HepG2 (cell line): ENCODE measurements around the gene BABAM1. TPM values are rescaled to one million over a fixed set of nuclear protein-coding genes. Genes with fewer than 3 reads are reported as not detected.

ENCODE experiments used
- FOSL1 ChIP-seq: sonication (generic); formaldehyde crosslinking; IDR thresholded peaks from 2 replicates; pipeline ENCODE4 v1.9.0; 2021; ENCODE audit warnings: missing genetic modification reagents, borderline replicate concordance
- KDM4B ChIP-seq: sonication (generic); formaldehyde crosslinking; IDR thresholded peaks from 2 replicates; pipeline ENCODE4 v1.4.0; 2020; ENCODE audit warnings: missing genetic modification reagents
- KDM5B ChIP-seq: sonication (generic); formaldehyde crosslinking; IDR thresholded peaks from 2 replicates; pipeline ENCODE4 v1.4.0; 2020; ENCODE audit warnings: missing genetic modification reagents, mild to moderate bottlenecking, borderline replicate concordance
- MYNN ChIP-seq: sonication (generic); formaldehyde crosslinking; IDR thresholded peaks from 2 replicates; pipeline ENCODE4 v1.4.0; 2020; ENCODE audit warnings: mild to moderate bottlenecking, low read depth, missing genetic modification reagents
- NFIC ChIP-seq: IDR thresholded peaks from 2 replicates; pipeline ENCODE4 v1.6.1; 2012; ENCODE audit warnings: mild to moderate bottlenecking, low read length, inconsistent platforms
- NFKBIZ ChIP-seq: IDR thresholded peaks from 2 replicates; pipeline ENCODE4 v1.6.1; 2018; ENCODE audit warnings: missing genetic modification reagents, missing compliant biosample characterization
- SNAI1 ChIP-seq: sonication (generic); formaldehyde crosslinking; IDR thresholded peaks from 2 replicates; pipeline ENCODE4 v1.5.0; 2020; ENCODE audit warnings: mild to moderate bottlenecking, missing genetic modification reagents, borderline replicate concordance
- SP2 ChIP-seq: sonication (generic); formaldehyde crosslinking; IDR thresholded peaks from 2 replicates; pipeline ENCODE4 v1.5.1; 2020; ENCODE audit warnings: mild to moderate bottlenecking, missing genetic modification reagents
- TBX2 ChIP-seq: sonication (generic); formaldehyde crosslinking; IDR thresholded peaks from 2 replicates; pipeline ENCODE4 v1.5.0; 2020; ENCODE audit warnings: missing genetic modification reagents, mild to moderate bottlenecking, borderline replicate concordance
- ZNF432 ChIP-seq: sonication (generic); formaldehyde crosslinking; IDR thresholded peaks from 2 replicates; pipeline ENCODE4 v1.5.0; 2020; ENCODE audit warnings: missing genetic modification reagents, mild to moderate bottlenecking, borderline replicate concordance
- ZNF781 ChIP-seq: sonication (generic); formaldehyde crosslinking; IDR thresholded peaks from 2 replicates; pipeline ENCODE4 v1.5.1; 2020; ENCODE audit warnings: borderline replicate concordance, mild to moderate bottlenecking, missing genetic modification reagents; ENCODE audit errors: not compliant biosample characterization
- polyA plus RNA-seq, 8 experiments: library from polyadenylated mRNA; depleted of rRNA in 3 of 8; stranded (reverse) in 7 of 8; unstranded in 1 of 8; fragments of >200 nt; fragmentation: Illumina TruSeq in 4 of 8; extraction: Trizol in 4 of 8; gene quantifications; 2 replicates each; pipeline versions ENCODE4 v1.2.1 to v1.2.3, GENCODE V29; 2011 to 2016; ENCODE audit warnings: low read depth in 4 of 8, missing spikeins in 1 of 8, mixed read lengths in 1 of 8; ENCODE audit not compliant: insufficient read depth in 1 of 8
- total RNA-seq, 5 experiments: library from RNA; depleted of rRNA; stranded (reverse); fragments of >200 nt; fragmentation: Illumina TruSeq; extraction: Trizol; gene quantifications; 2 replicates each; pipeline ENCODE4 v1.2.3, GENCODE V29; 2016; ENCODE audit warnings: low read depth in 1 of 5
- TF ChIP-seq, protein P1 (sequence below): sonication (generic); formaldehyde crosslinking; IDR thresholded peaks from 2 replicates; pipeline ENCODE4 v1.4.0; 2020; ENCODE audit warnings: low read depth, mild to moderate bottlenecking, missing genetic modification reagents
- TF ChIP-seq, protein P2 (sequence below): sonication (generic); formaldehyde crosslinking; IDR thresholded peaks from 2 replicates; pipeline ENCODE4 v1.9.0; 2021; ENCODE audit warnings: missing genetic modification reagents, borderline replicate concordance
- TF ChIP-seq, protein P3 (sequence below): sonication (generic); formaldehyde crosslinking; IDR thresholded peaks from 2 replicates; pipeline ENCODE4 v1.5.0; 2020; ENCODE audit warnings: mild to moderate bottlenecking, missing genetic modification reagents, borderline replicate concordance
- TF ChIP-seq, protein P4 (sequence below): sonication (generic); formaldehyde crosslinking; IDR thresholded peaks from 2 replicates; pipeline ENCODE4 v1.4.0; 2020; ENCODE audit warnings: low read depth, missing genetic modification reagents

Gene BABAM1
- total and polyA plus RNA-seq, 2 of the 13 experiments (the other 11 are each of a cell fraction or from before 2014, with no cell fraction given), result 70.0 to 82.0 TPM

DNA sequence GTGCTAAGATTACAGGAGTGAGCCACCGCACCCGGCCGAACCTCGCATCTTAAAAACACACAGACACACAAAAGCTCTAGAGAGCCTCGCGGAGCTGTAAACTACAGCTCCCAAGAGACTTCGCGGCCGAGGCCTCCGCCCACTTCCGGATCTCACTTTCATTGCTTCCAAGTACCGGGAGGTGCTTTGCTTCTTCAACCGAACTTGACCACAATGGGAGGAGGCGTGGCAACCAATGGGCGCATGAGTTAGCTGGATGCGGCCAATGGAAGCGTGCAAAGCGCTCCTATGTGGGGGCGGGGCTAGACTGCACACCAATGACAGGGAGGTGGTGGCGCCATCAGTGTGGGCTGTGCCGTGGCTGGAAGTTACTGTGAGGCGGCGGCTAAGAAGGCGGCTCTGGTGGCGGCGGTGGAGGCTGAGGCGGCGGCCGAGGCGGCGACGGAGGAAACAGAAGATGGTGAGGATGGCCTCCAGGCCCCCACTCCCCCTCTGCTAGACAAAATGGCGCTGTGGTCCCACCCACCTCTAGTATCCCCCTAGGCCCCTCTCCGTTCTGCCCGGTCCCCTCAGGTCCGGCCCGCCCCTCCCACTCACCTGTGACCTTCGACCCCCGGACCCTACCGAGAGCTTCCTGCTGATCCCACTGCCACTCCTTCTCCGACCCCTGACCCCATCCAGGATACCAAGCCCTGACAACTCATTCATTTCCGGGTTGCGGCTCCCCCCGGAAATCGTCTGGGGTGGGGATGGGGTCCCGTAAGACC, 42.1 kb downstream of the BABAM1 start, which contains the start of gene DDA1 (continued):
- TF ChIP-seq, protein P1, sequence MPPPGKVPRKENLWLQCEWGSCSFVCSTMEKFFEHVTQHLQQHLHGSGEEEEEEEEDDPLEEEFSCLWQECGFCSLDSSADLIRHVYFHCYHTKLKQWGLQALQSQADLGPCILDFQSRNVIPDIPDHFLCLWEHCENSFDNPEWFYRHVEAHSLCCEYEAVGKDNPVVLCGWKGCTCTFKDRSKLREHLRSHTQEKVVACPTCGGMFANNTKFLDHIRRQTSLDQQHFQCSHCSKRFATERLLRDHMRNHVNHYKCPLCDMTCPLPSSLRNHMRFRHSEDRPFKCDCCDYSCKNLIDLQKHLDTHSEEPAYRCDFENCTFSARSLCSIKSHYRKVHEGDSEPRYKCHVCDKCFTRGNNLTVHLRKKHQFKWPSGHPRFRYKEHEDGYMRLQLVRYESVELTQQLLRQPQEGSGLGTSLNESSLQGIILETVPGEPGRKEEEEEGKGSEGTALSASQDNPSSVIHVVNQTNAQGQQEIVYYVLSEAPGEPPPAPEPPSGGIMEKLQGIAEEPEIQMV (CRISPR knock-in tag), result peak; percentile 100
- TF ChIP-seq KDM4B (no peak), ZNF781 (peak; percentile 65), TBX2 (CRISPR knock-in tag) (peak; percentile 32; the same call in 1 of the 2 replicates), NFIC (no peak), MYNN (CRISPR knock-in tag) (no peak), KDM5B (CRISPR knock-in tag) (peak; percentile 73), SNAI1 (CRISPR knock-in tag) (no peak), FOSL1 (CRISPR knock-in tag) (no peak), ZNF432 (CRISPR knock-in tag) (no peak), SP2 (peak; percentile 95), NFKBIZ (CRISPR knock-in tag) (0 out of 2 replicates have a peak, but pooled peaks have one; percentile 60)
- TF ChIP-seq, protein P2, sequence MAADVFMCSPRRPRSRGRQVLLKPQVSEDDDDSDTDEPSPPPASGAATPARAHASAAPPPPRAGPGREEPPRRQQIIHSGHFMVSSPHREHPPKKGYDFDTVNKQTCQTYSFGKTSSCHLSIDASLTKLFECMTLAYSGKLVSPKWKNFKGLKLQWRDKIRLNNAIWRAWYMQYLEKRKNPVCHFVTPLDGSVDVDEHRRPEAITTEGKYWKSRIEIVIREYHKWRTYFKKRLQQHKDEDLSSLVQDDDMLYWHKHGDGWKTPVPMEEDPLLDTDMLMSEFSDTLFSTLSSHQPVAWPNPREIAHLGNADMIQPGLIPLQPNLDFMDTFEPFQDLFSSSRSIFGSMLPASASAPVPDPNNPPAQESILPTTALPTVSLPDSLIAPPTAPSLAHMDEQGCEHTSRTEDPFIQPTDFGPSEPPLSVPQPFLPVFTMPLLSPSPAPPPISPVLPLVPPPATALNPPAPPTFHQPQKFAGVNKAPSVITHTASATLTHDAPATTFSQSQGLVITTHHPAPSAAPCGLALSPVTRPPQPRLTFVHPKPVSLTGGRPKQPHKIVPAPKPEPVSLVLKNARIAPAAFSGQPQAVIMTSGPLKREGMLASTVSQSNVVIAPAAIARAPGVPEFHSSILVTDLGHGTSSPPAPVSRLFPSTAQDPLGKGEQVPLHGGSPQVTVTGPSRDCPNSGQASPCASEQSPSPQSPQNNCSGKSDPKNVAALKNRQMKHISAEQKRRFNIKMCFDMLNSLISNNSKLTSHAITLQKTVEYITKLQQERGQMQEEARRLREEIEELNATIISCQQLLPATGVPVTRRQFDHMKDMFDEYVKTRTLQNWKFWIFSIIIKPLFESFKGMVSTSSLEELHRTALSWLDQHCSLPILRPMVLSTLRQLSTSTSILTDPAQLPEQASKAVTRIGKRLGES (CRISPR knock-in tag), result no peak
- TF ChIP-seq, protein P3, sequence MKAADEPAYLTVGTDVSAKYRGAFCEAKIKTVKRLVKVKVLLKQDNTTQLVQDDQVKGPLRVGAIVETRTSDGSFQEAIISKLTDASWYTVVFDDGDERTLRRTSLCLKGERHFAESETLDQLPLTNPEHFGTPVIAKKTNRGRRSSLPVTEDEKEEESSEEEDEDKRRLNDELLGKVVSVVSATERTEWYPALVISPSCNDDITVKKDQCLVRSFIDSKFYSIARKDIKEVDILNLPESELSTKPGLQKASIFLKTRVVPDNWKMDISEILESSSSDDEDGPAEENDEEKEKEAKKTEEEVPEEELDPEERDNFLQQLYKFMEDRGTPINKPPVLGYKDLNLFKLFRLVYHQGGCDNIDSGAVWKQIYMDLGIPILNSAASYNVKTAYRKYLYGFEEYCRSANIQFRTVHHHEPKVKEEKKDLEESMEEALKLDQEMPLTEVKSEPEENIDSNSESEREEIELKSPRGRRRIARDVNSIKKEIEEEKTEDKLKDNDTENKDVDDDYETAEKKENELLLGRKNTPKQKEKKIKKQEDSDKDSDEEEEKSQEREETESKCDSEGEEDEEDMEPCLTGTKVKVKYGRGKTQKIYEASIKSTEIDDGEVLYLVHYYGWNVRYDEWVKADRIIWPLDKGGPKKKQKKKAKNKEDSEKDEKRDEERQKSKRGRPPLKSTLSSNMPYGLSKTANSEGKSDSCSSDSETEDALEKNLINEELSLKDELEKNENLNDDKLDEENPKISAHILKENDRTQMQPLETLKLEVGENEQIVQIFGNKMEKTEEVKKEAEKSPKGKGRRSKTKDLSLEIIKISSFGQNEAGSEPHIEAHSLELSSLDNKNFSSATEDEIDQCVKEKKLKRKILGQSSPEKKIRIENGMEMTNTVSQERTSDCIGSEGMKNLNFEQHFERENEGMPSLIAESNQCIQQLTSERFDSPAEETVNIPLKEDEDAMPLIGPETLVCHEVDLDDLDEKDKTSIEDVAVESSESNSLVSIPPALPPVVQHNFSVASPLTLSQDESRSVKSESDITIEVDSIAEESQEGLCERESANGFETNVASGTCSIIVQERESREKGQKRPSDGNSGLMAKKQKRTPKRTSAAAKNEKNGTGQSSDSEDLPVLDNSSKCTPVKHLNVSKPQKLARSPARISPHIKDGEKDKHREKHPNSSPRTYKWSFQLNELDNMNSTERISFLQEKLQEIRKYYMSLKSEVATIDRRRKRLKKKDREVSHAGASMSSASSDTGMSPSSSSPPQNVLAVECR (CRISPR knock-in tag), result peak; percentile 87
- TF ChIP-seq, protein P4, sequence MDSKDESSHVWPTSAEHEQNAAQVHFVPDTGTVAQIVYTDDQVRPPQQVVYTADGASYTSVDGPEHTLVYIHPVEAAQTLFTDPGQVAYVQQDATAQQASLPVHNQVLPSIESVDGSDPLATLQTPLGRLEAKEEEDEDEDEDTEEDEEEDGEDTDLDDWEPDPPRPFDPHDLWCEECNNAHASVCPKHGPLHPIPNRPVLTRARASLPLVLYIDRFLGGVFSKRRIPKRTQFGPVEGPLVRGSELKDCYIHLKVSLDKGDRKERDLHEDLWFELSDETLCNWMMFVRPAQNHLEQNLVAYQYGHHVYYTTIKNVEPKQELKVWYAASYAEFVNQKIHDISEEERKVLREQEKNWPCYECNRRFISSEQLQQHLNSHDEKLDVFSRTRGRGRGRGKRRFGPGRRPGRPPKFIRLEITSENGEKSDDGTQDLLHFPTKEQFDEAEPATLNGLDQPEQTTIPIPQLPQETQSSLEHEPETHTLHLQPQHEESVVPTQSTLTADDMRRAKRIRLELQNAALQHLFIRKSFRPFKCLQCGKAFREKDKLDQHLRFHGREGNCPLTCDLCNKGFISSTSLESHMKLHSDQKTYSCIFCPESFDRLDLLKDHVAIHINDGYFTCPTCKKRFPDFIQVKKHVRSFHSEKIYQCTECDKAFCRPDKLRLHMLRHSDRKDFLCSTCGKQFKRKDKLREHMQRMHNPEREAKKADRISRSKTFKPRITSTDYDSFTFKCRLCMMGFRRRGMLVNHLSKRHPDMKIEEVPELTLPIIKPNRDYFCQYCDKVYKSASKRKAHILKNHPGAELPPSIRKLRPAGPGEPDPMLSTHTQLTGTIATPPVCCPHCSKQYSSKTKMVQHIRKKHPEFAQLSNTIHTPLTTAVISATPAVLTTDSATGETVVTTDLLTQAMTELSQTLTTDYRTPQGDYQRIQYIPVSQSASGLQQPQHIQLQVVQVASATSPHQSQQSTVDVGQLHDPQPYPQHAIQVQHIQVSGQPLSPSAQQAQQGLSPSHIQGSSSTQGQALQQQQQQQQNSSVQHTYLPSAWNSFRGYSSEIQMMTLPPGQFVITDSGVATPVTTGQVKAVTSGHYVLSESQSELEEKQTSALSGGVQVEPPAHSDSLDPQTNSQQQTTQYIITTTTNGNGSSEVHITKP, result peak; percentile 16; the same call in 1 of the 2 replicates
